GM23338 (cell line): ENCODE measurements around the gene CLEC12A. TPM values are rescaled to one million over a fixed set of nuclear protein-coding genes. Genes with fewer than 3 reads are reported as not detected.

Source experiments
- ATAC-seq: fragments of 200-7000 bp; cut with Tn5 transposase; 3 replicates; pipeline ENCODE4 v1.9.1; 2020
- DNase-seq: peaks from one replicate; pipeline ENCODE4 v3.0.0-alpha.2; 2015; ENCODE audit warnings: low spot score
- H2AFZ ChIP-seq: fragments of 200-600 bp; sonication (generic); 2 replicates; pipeline ENCODE4 v1.8.0; 2016; ENCODE audit warnings: antibody characterized with exemption, mild to moderate bottlenecking, moderate library complexity
- H3F3A ChIP-seq: fragments of 200-600 bp; sonication (generic); replicated peaks from 2 replicates; pipeline ENCODE4 v1.8.0; 2017; ENCODE audit warnings: antibody characterized with exemption, mixed run types, low read depth
- H3K27ac ChIP-seq: fragments of 200-600 bp; sonication (generic); 2 replicates; pipeline ENCODE4 v1.6.1; 2016; ENCODE audit warnings: low read depth
- H3K27me3 ChIP-seq: fragments of 200-600 bp; sonication (generic); 2 replicates; pipeline ENCODE4 v1.8.0; 2016; ENCODE audit warnings: mild to moderate bottlenecking, mixed run types, moderate library complexity; ENCODE audit not compliant: insufficient read depth
- H3K36me3 ChIP-seq: fragments of 200-600 bp; sonication (generic); 2 replicates; pipeline ENCODE4 v1.8.0; 2016; ENCODE audit warnings: mild to moderate bottlenecking; ENCODE audit not compliant: insufficient read depth
- H3K4me1 ChIP-seq: fragments of 200-600 bp; sonication (generic); 2 replicates; pipeline ENCODE4 v1.8.0; 2016; ENCODE audit warnings: mild to moderate bottlenecking, moderate library complexity; ENCODE audit not compliant: insufficient read depth
- H3K4me2 ChIP-seq: fragments of 200-600 bp; sonication (generic); 2 replicates; pipeline ENCODE4 v1.7.1; 2017; ENCODE audit warnings: mixed run types
- H3K4me3 ChIP-seq: fragments of 200-600 bp; sonication (generic); 2 replicates; pipeline ENCODE4 v1.6.1; 2016; ENCODE audit warnings: mixed run types
- H3K79me2 ChIP-seq: fragments of 200-600 bp; sonication (generic); replicated peaks from 2 replicates; pipeline ENCODE4 v1.8.0; 2017; ENCODE audit warnings: mild to moderate bottlenecking; ENCODE audit not compliant: insufficient read depth
- H3K9me2 ChIP-seq: fragments of 200-600 bp; sonication (generic); 2 replicates; pipeline ENCODE4 v1.8.0; 2017; ENCODE audit not compliant: insufficient read depth
- H4K20me1 ChIP-seq: fragments of 200-600 bp; sonication (generic); replicated peaks from 2 replicates; pipeline ENCODE4 v1.8.0; 2017; ENCODE audit warnings: mild to moderate bottlenecking; ENCODE audit not compliant: insufficient read depth
- H3K27ac Mint-ChIP-seq: 2 replicates; pipeline ENCODE4 v1.8.0; 2020; ENCODE audit warnings: inconsistent platforms, mild to moderate bottlenecking, moderate library complexity, mixed read lengths
- H3K27me3 Mint-ChIP-seq: 3 replicates; pipeline ENCODE4 v1.8.0; 2022; ENCODE audit warnings: low read depth, mild to moderate bottlenecking, moderate library complexity, mixed read lengths, inconsistent platforms; ENCODE audit not compliant: insufficient read depth, poor library complexity
- H3K36me3 Mint-ChIP-seq: 3 replicates; pipeline ENCODE4 v1.8.0; 2021; ENCODE audit warnings: low read depth, mild to moderate bottlenecking, inconsistent platforms, moderate library complexity, mixed read lengths
- H3K4me1 Mint-ChIP-seq: 3 replicates; pipeline ENCODE4 v1.8.0; 2020; ENCODE audit warnings: mild to moderate bottlenecking, inconsistent platforms, mixed read lengths
- H3K4me3 Mint-ChIP-seq: 3 replicates; pipeline ENCODE4 v1.8.0; 2021; ENCODE audit warnings: moderate library complexity, mild to moderate bottlenecking, inconsistent platforms, mixed read lengths
- H3K9me3 Mint-ChIP-seq: 3 replicates; pipeline ENCODE4 v1.8.0; 2020; ENCODE audit warnings: moderate library complexity, mild to moderate bottlenecking, inconsistent platforms, mixed read lengths
- CREB1 ChIP-seq: fragments of 250-450 bp; sonication (Bioruptor Pico); IDR thresholded peaks from 2 replicates; pipeline ENCODE4 v1.5.0; 2020; ENCODE audit warnings: low read depth, mild to moderate bottlenecking, moderate library complexity
- EZH2 ChIP-seq: fragments of 200-600 bp; sonication (generic); IDR thresholded peaks from one replicate; pipeline ENCODE4 v1.8.0; 2017; ENCODE audit warnings: antibody characterized with exemption, mild to moderate bottlenecking, low read depth; ENCODE audit not compliant: unreplicated experiment
- EZH2phosphoT487 ChIP-seq: fragments of 200-600 bp; sonication (generic); IDR thresholded peaks from one replicate; pipeline ENCODE4 v1.8.1; 2018; ENCODE audit warnings: antibody characterized with exemption; ENCODE audit not compliant: unreplicated experiment
- JUNB ChIP-seq: IDR thresholded peaks from one replicate; pipeline ENCODE4 v1.6.1; 2016; ENCODE audit warnings: antibody characterized with exemption; ENCODE audit not compliant: unreplicated experiment
- REST ChIP-seq: IDR thresholded peaks from one replicate; pipeline ENCODE4 v1.6.1; 2018; ENCODE audit warnings: antibody characterized with exemption; ENCODE audit not compliant: unreplicated experiment
- STAT1 ChIP-seq: IDR thresholded peaks from one replicate; pipeline ENCODE4 v1.6.1; 2016; ENCODE audit warnings: antibody characterized with exemption; ENCODE audit not compliant: unreplicated experiment
- ZNF114 ChIP-seq: fragments of 250-450 bp; sonication (Bioruptor Pico); IDR thresholded peaks from 2 replicates; pipeline ENCODE4 v1.5.0; 2020; ENCODE audit warnings: mild to moderate bottlenecking, moderate library complexity
- ZNF331 ChIP-seq: fragments of 250-450 bp; sonication (Bioruptor Pico); IDR thresholded peaks from 2 replicates; pipeline ENCODE4 v1.5.0; 2020; ENCODE audit warnings: low read depth, mild to moderate bottlenecking, moderate library complexity
- polyA plus RNA-seq: library from polyadenylated mRNA; unstranded; fragments of >200 nt; fragmentation: Nextera tagmentation; extraction: Ambion mirVana; gene quantifications from 2 replicates; pipeline ENCODE4 v1.2.1, GENCODE V29; 2016
- total RNA-seq: library from RNA; depleted of rRNA; stranded (reverse); fragments of >200 nt; shearing (Covaris generic); gene quantifications from 2 replicates; pipeline ENCODE4 v1.2.3, GENCODE V29; 2014
- TF ChIP-seq, protein P1 (sequence below): fragments of 250-450 bp; sonication (Bioruptor Pico); IDR thresholded peaks from 2 replicates; pipeline ENCODE4 v1.5.0; 2020; ENCODE audit warnings: mild to moderate bottlenecking, moderate library complexity
- TF ChIP-seq, protein P2 (sequence below), 2 experiments: fragments of 200-600 bp in 1 of 2; sonication (generic) in 1 of 2; conservative IDR thresholded peaks; 2 replicates each; pipeline versions ENCODE4 v1.5.1 to v1.6.1; 2016 to 2017; ENCODE audit warnings: antibody characterized with exemption in 2 of 2, low read depth in 2 of 2, mild to moderate bottlenecking in 2 of 2, moderate library complexity in 1 of 2

The CLEC12A gene
- total and polyA plus RNA-seq, 2 experiments from 2014 or later = not detected

GRCh38 chr12:10027311-10027710, 56.1 kb downstream of the CLEC12A start:
- peaks cover 9% of the 10 kb centered on the region; the same call in 2 of the 3 replicates for H3K9me3 Mint-ChIP-seq
- no peak overlapping the region for H3K4me2 ChIP-seq
- ATAC-seq (no peak), DNase-seq (no peak)
- no peak overlapping the region for H3K27ac ChIP-seq
- no peaks in the 10 kb centered on the region for H3K27me3 Mint-ChIP-seq
- H3K36me3 ChIP-seq = no peaks in the 10 kb centered on the region
- H3K9me2 ChIP-seq = peaks cover 12% of the 10 kb centered on the region; the same call in 1 of the 2 replicates
- H3K79me2 ChIP-seq = no peaks in the 10 kb centered on the region
- peaks cover 11% of the 10 kb centered on the region; the same call in 2 of the 3 replicates for H3K4me1 Mint-ChIP-seq
- no peak overlapping the region for H3K4me3 Mint-ChIP-seq
- no peak overlapping the region for H3K27ac Mint-ChIP-seq
- TF ChIP-seq JUNB (no peak), CREB1 (CRISPR knock-in tag) (no peak), STAT1 (no peak), EZH2phosphoT487 (no peak), REST (no peak)
- no peaks in the 10 kb centered on the region for H3K27me3 ChIP-seq
- H3K4me3 ChIP-seq = no peak overlapping the region
- H3K4me1 ChIP-seq = no peaks in the 10 kb centered on the region
- no peaks in the 10 kb centered on the region; the same call in 2 of the 3 replicates for H3K36me3 Mint-ChIP-seq
- H2AFZ ChIP-seq = peak overlapping the region; percentile 97
- no peaks in the 10 kb centered on the region for H4K20me1 ChIP-seq
- H3F3A ChIP-seq = no peaks in the 10 kb centered on the region

GRCh38 chr12:10027721-10028120, 56.5 kb downstream of the CLEC12A start:
- Histone ChIP-seq H4K20me1 (no peaks in the 10 kb centered on the region), H3K4me3 (no peak overlapping the region), H3K9me2 (peaks cover 12% of the 10 kb centered on the region; the same call in 1 of the 2 replicates), H3K4me2 (no peak overlapping the region), H3K4me1 (no peaks in the 10 kb centered on the region), H3K36me3 (no peaks in the 10 kb centered on the region), H3K27ac (no peak overlapping the region), H3F3A (no peaks in the 10 kb centered on the region), H3K79me2 (no peaks in the 10 kb centered on the region), H3K27me3 (no peaks in the 10 kb centered on the region), H2AFZ (peak overlapping the region; percentile 97)
- Mint-ChIP-seq H3K4me1 (peaks cover 11% of the 10 kb centered on the region; the same call in 2 of the 3 replicates), H3K4me3 (no peak overlapping the region), H3K27me3 (no peaks in the 10 kb centered on the region), H3K27ac (no peak overlapping the region; the same call in 1 of the 2 replicates), H3K9me3 (peaks cover 9% of the 10 kb centered on the region; the same call in 2 of the 3 replicates), H3K36me3 (no peaks in the 10 kb centered on the region; the same call in 2 of the 3 replicates)
- ATAC-seq (no peak), DNase-seq (no peak)
- TF ChIP-seq JUNB (no peak), EZH2 (no peak), ZNF331 (CRISPR knock-in tag) (no peak), STAT1 (no peak), CREB1 (CRISPR knock-in tag) (no peak), ZNF114 (no peak)
- TF ChIP-seq, protein P1, sequence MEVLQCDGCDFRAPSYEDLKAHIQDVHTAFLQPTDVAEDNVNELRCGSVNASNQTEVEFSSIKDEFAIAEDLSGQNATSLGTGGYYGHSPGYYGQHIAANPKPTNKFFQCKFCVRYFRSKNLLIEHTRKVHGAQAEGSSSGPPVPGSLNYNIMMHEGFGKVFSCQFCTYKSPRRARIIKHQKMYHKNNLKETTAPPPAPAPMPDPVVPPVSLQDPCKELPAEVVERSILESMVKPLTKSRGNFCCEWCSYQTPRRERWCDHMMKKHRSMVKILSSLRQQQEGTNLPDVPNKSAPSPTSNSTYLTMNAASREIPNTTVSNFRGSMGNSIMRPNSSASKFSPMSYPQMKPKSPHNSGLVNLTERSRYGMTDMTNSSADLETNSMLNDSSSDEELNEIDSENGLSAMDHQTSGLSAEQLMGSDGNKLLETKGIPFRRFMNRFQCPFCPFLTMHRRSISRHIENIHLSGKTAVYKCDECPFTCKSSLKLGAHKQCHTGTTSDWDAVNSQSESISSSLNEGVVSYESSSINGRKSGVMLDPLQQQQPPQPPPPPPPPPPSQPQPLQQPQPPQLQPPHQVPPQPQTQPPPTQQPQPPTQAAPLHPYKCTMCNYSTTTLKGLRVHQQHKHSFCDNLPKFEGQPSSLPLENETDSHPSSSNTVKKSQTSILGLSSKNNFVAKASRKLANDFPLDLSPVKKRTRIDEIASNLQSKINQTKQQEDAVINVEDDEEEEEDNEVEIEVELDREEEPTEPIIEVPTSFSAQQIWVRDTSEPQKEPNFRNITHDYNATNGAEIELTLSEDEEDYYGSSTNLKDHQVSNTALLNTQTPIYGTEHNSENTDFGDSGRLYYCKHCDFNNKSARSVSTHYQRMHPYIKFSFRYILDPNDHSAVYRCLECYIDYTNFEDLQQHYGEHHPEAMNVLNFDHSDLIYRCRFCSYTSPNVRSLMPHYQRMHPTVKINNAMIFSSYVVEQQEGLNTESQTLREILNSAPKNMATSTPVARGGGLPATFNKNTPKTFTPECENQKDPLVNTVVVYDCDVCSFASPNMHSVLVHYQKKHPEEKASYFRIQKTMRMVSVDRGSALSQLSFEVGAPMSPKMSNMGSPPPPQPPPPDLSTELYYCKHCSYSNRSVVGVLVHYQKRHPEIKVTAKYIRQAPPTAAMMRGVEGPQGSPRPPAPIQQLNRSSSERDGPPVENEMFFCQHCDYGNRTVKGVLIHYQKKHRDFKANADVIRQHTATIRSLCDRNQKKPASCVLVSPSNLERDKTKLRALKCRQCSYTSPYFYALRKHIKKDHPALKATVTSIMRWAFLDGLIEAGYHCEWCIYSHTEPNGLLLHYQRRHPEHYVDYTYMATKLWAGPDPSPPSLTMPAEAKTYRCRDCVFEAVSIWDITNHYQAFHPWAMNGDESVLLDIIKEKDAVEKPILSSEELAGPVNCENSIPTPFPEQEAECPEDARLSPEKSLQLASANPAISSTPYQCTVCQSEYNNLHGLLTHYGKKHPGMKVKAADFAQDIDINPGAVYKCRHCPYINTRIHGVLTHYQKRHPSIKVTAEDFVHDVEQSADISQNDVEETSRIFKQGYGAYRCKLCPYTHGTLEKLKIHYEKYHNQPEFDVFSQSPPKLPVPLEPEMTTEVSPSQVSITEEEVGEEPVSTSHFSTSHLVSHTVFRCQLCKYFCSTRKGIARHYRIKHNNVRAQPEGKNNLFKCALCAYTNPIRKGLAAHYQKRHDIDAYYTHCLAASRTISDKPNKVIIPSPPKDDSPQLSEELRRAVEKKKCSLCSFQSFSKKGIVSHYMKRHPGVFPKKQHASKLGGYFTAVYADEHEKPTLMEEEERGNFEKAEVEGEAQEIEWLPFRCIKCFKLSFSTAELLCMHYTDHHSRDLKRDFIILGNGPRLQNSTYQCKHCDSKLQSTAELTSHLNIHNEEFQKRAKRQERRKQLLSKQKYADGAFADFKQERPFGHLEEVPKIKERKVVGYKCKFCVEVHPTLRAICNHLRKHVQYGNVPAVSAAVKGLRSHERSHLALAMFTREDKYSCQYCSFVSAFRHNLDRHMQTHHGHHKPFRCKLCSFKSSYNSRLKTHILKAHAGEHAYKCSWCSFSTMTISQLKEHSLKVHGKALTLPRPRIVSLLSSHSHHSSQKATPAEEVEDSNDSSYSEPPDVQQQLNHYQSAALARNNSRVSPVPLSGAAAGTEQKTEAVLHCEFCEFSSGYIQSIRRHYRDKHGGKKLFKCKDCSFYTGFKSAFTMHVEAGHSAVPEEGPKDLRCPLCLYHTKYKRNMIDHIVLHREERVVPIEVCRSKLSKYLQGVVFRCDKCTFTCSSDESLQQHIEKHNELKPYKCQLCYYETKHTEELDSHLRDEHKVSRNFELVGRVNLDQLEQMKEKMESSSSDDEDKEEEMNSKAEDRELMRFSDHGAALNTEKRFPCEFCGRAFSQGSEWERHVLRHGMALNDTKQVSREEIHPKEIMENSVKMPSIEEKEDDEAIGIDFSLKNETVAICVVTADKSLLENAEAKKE = no peak
- TF ChIP-seq, protein P2, sequence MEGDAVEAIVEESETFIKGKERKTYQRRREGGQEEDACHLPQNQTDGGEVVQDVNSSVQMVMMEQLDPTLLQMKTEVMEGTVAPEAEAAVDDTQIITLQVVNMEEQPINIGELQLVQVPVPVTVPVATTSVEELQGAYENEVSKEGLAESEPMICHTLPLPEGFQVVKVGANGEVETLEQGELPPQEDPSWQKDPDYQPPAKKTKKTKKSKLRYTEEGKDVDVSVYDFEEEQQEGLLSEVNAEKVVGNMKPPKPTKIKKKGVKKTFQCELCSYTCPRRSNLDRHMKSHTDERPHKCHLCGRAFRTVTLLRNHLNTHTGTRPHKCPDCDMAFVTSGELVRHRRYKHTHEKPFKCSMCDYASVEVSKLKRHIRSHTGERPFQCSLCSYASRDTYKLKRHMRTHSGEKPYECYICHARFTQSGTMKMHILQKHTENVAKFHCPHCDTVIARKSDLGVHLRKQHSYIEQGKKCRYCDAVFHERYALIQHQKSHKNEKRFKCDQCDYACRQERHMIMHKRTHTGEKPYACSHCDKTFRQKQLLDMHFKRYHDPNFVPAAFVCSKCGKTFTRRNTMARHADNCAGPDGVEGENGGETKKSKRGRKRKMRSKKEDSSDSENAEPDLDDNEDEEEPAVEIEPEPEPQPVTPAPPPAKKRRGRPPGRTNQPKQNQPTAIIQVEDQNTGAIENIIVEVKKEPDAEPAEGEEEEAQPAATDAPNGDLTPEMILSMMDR (conservative IDR thresholded peaks at IDR 0.05; ENCODE audit: low read depth in 2 of 2) = no peak
